Tibial nerve (tissue), 3 donors: ENCODE data around the gene THBS2.

Source experiments
- POLR2A ChIP-seq, 2 donors: fragments of 450-650 bp; IDR thresholded peaks; one replicate each; pipeline ENCODE4 v1.6.1; 2017; ENCODE audit warnings: antibody characterized with exemption in 2 of 2, mild to moderate bottlenecking in 2 of 2, moderate library complexity in 2 of 2
- TF ChIP-seq, protein P1 (sequence below), 5 experiments: fragments of 200-600 bp in 3 of 5; fragments of 450-650 bp in 2 of 5; sonication (generic) in 3 of 5; IDR thresholded peaks; one replicate each; pipeline ENCODE4 v1.5.1; 2016 to 2019; ENCODE audit warnings: antibody characterized with exemption in 5 of 5, mild to moderate bottlenecking in 3 of 5, moderate library complexity in 2 of 5

DNA sequence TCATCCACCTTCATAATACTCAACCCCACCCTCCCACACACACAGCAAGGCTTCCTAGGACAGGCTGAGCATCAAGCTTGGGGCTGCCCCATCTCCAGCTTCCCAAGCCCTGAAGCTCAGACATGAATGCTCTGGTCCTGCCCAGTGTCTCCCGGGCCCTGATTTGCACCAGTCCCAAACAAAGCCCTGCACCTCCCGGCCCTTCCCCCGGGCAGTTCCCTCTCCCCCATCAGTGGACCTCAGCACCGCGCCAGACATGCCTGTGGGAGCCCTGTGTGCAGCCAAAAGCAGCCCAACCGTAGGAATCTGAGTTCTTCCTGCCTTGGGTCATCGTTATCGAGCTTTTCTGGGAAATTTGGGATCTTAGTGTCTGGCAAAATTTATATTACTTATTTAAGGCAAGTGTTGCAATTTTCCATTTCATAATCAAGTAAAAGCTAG is 63.5 kb downstream of the THBS2 start:
- TF ChIP-seq, protein P1, sequence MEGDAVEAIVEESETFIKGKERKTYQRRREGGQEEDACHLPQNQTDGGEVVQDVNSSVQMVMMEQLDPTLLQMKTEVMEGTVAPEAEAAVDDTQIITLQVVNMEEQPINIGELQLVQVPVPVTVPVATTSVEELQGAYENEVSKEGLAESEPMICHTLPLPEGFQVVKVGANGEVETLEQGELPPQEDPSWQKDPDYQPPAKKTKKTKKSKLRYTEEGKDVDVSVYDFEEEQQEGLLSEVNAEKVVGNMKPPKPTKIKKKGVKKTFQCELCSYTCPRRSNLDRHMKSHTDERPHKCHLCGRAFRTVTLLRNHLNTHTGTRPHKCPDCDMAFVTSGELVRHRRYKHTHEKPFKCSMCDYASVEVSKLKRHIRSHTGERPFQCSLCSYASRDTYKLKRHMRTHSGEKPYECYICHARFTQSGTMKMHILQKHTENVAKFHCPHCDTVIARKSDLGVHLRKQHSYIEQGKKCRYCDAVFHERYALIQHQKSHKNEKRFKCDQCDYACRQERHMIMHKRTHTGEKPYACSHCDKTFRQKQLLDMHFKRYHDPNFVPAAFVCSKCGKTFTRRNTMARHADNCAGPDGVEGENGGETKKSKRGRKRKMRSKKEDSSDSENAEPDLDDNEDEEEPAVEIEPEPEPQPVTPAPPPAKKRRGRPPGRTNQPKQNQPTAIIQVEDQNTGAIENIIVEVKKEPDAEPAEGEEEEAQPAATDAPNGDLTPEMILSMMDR (IDR thresholded peaks at IDR 0.05), result no peak
- no peak for TF ChIP-seq POLR2A (IDR thresholded peaks at IDR 0.05)
